NB4 (cell line): ENCODE measurements around the gene CELA1.

ENCODE experiments used
- DNase-seq: peaks from one replicate; pipeline ENCODE4 v3.0.0; 2010; ENCODE audit warnings: low read depth
- H3K4me3 ChIP-seq: one replicate; pipeline ENCODE4 v1.5.1; 2011; ENCODE audit warnings: mild to moderate bottlenecking, low read depth, low read length, moderate library complexity
- CTCF ChIP-seq: IDR thresholded peaks from one replicate; pipeline ENCODE4 v1.5.1; 2012; ENCODE audit warnings: low read depth, low read length
- MAX ChIP-seq: IDR thresholded peaks from 2 replicates; pipeline ENCODE4 v1.6.1; 2011; ENCODE audit warnings: low read depth, low read length
- MYC ChIP-seq: IDR thresholded peaks from 2 replicates; pipeline ENCODE4 v1.6.1; 2011; ENCODE audit warnings: low read depth, low read length
- POLR2A ChIP-seq: IDR thresholded peaks from 2 replicates; pipeline ENCODE4 v1.6.1; 2011; ENCODE audit warnings: mild to moderate bottlenecking; ENCODE audit not compliant: insufficient read length; ENCODE audit errors: extremely low read depth

The CELA1 gene

GRCh38 chr12:51377099-51377984 lies 30.9 kb upstream of the CELA1 start:
- TF ChIP-seq CTCF: peak; percentile 14
- no peak for TF ChIP-seq POLR2A
- no peak overlapping the region for H3K4me3 ChIP-seq

GRCh38 chr12:51374856-51375255 lies 28.4 kb upstream of the CELA1 start:
- TF ChIP-seq CTCF: no peak
- no peak for TF ChIP-seq MYC
- TF ChIP-seq POLR2A: no peak
- TF ChIP-seq MAX: no peak
- no peak for DNase-seq
- no peak overlapping the region for H3K4me3 ChIP-seq

More at GRCh38 chr12:51377099-51377984, 30.9 kb upstream of the CELA1 start:
- DNase-seq: no peak

GRCh38 chr12:51374361-51374760 lies 27.9 kb upstream of the CELA1 start:
- TF ChIP-seq POLR2A (no peak), CTCF (no peak), MYC (no peak), MAX (no peak)
- no peak for DNase-seq
- no peak overlapping the region for H3K4me3 ChIP-seq

GRCh38 chr12:51373187-51373586 lies 26.7 kb upstream of the CELA1 start:
- no peak overlapping the region for H3K4me3 ChIP-seq
- TF ChIP-seq CTCF: no peak
- no peak for TF ChIP-seq POLR2A
- TF ChIP-seq MYC: no peak
- no peak for TF ChIP-seq MAX

GRCh38 chr12:51372021-51372420 lies 25.5 kb upstream of the CELA1 start:
- H3K4me3 ChIP-seq: no peak overlapping the region
- TF ChIP-seq POLR2A (no peak), MAX (no peak), CTCF (no peak), MYC (no peak)
- DNase-seq: no peak

More at GRCh38 chr12:51373187-51373586, 26.7 kb upstream of the CELA1 start:
- peak; percentile 74 for DNase-seq
